GM12892 (cell line): ENCODE data around the gene CCDC182.

Experiments used
- POLR2A ChIP-seq: IDR thresholded peaks from 2 replicates; pipeline ENCODE4 v1.6.1; 2011; ENCODE audit warnings: low read depth, low read length, control low read depth
- POLR2AphosphoS5 ChIP-seq: IDR thresholded peaks from 2 replicates; pipeline ENCODE4 v1.6.1; 2011; ENCODE audit warnings: low read depth, low read length, control low read depth

DNA sequence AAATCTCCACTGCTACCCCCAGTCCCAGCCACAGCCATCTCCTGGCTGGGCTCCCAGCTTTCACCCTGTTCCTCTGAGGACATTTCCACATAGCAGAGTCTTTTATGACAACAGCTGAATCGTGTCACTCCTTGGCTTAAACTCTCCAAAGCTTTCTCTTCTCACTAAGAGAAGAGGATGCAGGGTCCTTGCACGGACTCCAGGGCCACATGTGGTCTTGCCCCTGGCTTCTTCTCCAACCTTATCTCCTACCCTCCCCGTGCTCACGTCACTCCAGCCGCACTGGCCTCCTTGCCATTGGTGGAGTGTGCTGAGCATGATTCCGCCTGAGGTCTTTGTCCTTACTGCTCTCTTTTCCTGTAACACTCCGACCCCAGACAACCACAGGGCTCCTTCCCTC is 39.9 kb upstream of the CCDC182 start:
- TF ChIP-seq POLR2A (no peak), POLR2AphosphoS5 (no peak)
